Measurements from ENCODE around the gene HDAC11.

The HDAC11 gene

GRCh38 chr3:13460341-13460736 lies 19.8 kb upstream of the HDAC11 start:
- CTCF ChIA-PET: interaction anchor here (1.1 to 5.9 kb wide), 5 partner anchors 7 to 369 kb away, joined by 3 to 40 read pairs (median 5); no protein-coding TSS in a partner anchor
- DNase-seq (ENCODE audit: low read depth, low spot score): no peak
- POLR2A ChIA-PET: no interaction called here
- TF ChIP-seq CTCF (IDR thresholded peaks at IDR 0.05; ENCODE audit: insufficient read depth, low read length, missing control alignments): no peak
- no peak overlapping the region for H3K4me3 ChIP-seq (ENCODE audit: low read depth, low read length)

GRCh38 chr3:13461169-13462124 lies 18.7 kb upstream of the HDAC11 start:
- ChIA-PET CTCF (interaction anchor here (0.7 to 5.9 kb wide), 6 partner anchors 8 to 380 kb away, joined by 3 to 40 read pairs (median 4); no protein-coding TSS in a partner anchor), POLR2A (no interaction called here)
- no peak for DNase-seq (ENCODE audit: low read depth, low spot score)
- peak; percentile 70 for TF ChIP-seq CTCF (IDR thresholded peaks at IDR 0.05; ENCODE audit: insufficient read depth, low read length, missing control alignments)
- no peak overlapping the region for H3K4me3 ChIP-seq (ENCODE audit: low read depth, low read length)

- TF ChIP-seq CTCF (IDR thresholded peaks at IDR 0.05; ENCODE audit: insufficient read depth, low read length, missing control alignments): no peak
- ChIA-PET POLR2A (no interaction called here), CTCF (interaction anchor here (0.9 to 5.9 kb wide), 5 partner anchors 9 to 381 kb away, joined by 3 to 40 read pairs (median 5); no protein-coding TSS in a partner anchor)
- H3K4me3 ChIP-seq (ENCODE audit: low read depth, low read length): no peak overlapping the region
- DNase-seq (ENCODE audit: low read depth, low spot score): no peak
These were observed 17.9 kb upstream of the HDAC11 start for GRCh38 chr3:13462125-13462629.

- H3K4me3 ChIP-seq (ENCODE audit: low read depth, low read length): no peak overlapping the region
- no peak for DNase-seq (ENCODE audit: low read depth, low spot score)
- CTCF ChIA-PET: interaction anchor here (0.9 to 5.9 kb wide), 6 partner anchors 9 to 371 kb away, joined by 3 to 40 read pairs (median 8); no protein-coding TSS in a partner anchor
- no peak for TF ChIP-seq CTCF (IDR thresholded peaks at IDR 0.05; ENCODE audit: insufficient read depth, low read length, missing control alignments)
- POLR2A ChIA-PET: no interaction called here
These were observed 17.3 kb upstream of the HDAC11 start for GRCh38 chr3:13462822-13463221.

- no peak for DNase-seq (ENCODE audit: low read depth, low spot score)
- ChIA-PET CTCF (interaction anchor here (0.9 to 5.9 kb wide), 5 partner anchors 11 to 372 kb away, joined by 3 to 40 read pairs (median 11); no protein-coding TSS in a partner anchor), POLR2A (interaction anchor here (0.6 kb wide), 1 partner anchor 315 kb away, joined by 3 read pairs; no protein-coding TSS in a partner anchor)
These were observed 16.3 kb upstream of the HDAC11 start for GRCh38 chr3:13463618-13464400.

More at GRCh38 chr3:13463618-13464400, 16.3 kb upstream of the HDAC11 start:
- no peak for TF ChIP-seq CTCF (IDR thresholded peaks at IDR 0.05; ENCODE audit: insufficient read depth, low read length, missing control alignments)
- H3K4me3 ChIP-seq (ENCODE audit: low read depth, low read length): no peak overlapping the region
